DOHH2 (cell line): ENCODE data around the gene TRIM66.
"Not testable (repeated sequence)": the region's sequence is repeated elsewhere in the genome, so short reads cannot be mapped to it uniquely, and the experiment has no call there.

ENCODE experiments used
- H3F3A ChIP-seq: fragments of 200-600 bp; sonication (generic), shearing (Covaris generic); 2 replicates; pipeline ENCODE4 v1.6.0; 2016; ENCODE audit warnings: antibody characterized with exemption, mild to moderate bottlenecking; ENCODE audit not compliant: control insufficient read depth, insufficient read depth
- H3K27ac ChIP-seq: fragments of 200-600 bp; sonication (generic); 2 replicates; pipeline ENCODE4 v1.5.1; 2014; ENCODE audit warnings: low read depth, mild to moderate bottlenecking, low read length, moderate library complexity
- H3K27me3 ChIP-seq: fragments of 200-600 bp; sonication (generic); 2 replicates; pipeline ENCODE4 v1.6.1; 2014; ENCODE audit warnings: mild to moderate bottlenecking, low read length, mixed read lengths; ENCODE audit not compliant: control insufficient read depth
- H3K36me3 ChIP-seq: fragments of 200-600 bp; sonication (generic); 2 replicates; pipeline ENCODE4 v1.6.1; 2014; ENCODE audit warnings: mild to moderate bottlenecking, low read length, moderate library complexity, mixed read lengths; ENCODE audit not compliant: control insufficient read depth
- H3K4me1 ChIP-seq: fragments of 200-600 bp; sonication (generic); 2 replicates; pipeline ENCODE4 v1.6.1; 2014; ENCODE audit warnings: mild to moderate bottlenecking, low read length, mixed read lengths; ENCODE audit not compliant: control insufficient read depth
- H3K4me2 ChIP-seq: fragments of 200-600 bp; sonication (generic); 2 replicates; pipeline ENCODE4 v1.6.0; 2014; ENCODE audit warnings: mild to moderate bottlenecking, low read length, moderate library complexity
- H3K4me3 ChIP-seq: fragments of 200-600 bp; sonication (generic); 2 replicates; pipeline ENCODE4 v1.5.1; 2014; ENCODE audit warnings: mild to moderate bottlenecking, low read length, mixed read lengths
- H3K79me2 ChIP-seq: fragments of 200-600 bp; sonication (generic); 2 replicates; pipeline ENCODE4 v1.6.1; 2014; ENCODE audit warnings: mild to moderate bottlenecking, low read length, mixed read lengths; ENCODE audit not compliant: control insufficient read depth
- H3K9me2 ChIP-seq: fragments of 200-600 bp; sonication (generic); replicated peaks from 2 replicates; pipeline ENCODE4 v1.6.1; 2014; ENCODE audit warnings: mild to moderate bottlenecking, low read length, mixed read lengths; ENCODE audit not compliant: control insufficient read depth
- H3K9me3 ChIP-seq: fragments of 200-600 bp; sonication (generic); 2 replicates; pipeline ENCODE4 v1.6.1; 2014; ENCODE audit warnings: antibody characterized with exemption, low read length, mixed read lengths; ENCODE audit not compliant: control insufficient read depth, insufficient read depth
- H4K20me1 ChIP-seq: fragments of 200-600 bp; sonication (generic); 2 replicates; pipeline ENCODE4 v1.6.0; 2014; ENCODE audit warnings: low read depth, mild to moderate bottlenecking, antibody characterized with exemption, low read length, moderate library complexity; ENCODE audit not compliant: control insufficient read depth, insufficient read depth
- CTCF ChIP-seq: fragments of 200-600 bp; sonication (generic); IDR thresholded peaks from one replicate; pipeline ENCODE4 v1.5.1; 2014; ENCODE audit warnings: antibody characterized with exemption, mild to moderate bottlenecking, low read depth, low read length; ENCODE audit not compliant: poor library complexity, severe bottlenecking
- EZH2phosphoT487 ChIP-seq: fragments of 200-600 bp; sonication (generic); IDR thresholded peaks from 2 replicates; pipeline ENCODE4 v1.6.1; 2017; ENCODE audit warnings: borderline replicate concordance, mild to moderate bottlenecking, antibody characterized with exemption, low read length, moderate library complexity, mixed read lengths

TRIM66 gene

GRCh38 chr11:8671651-8672062, 10.8 kb downstream of the TRIM66 start:
- H3K4me1 ChIP-seq = no peaks in the 10 kb centered on the region
- no peaks in the 10 kb centered on the region for H3F3A ChIP-seq
- no peak for TF ChIP-seq EZH2phosphoT487
- no peak for TF ChIP-seq CTCF
- H3K4me3 ChIP-seq = no peak overlapping the region
- no peaks in the 10 kb centered on the region for H3K9me3 ChIP-seq
- H4K20me1 ChIP-seq = no peaks in the 10 kb centered on the region
- H3K36me3 ChIP-seq = peaks cover 32% of the 10 kb centered on the region
- no peaks in the 10 kb centered on the region for H3K9me2 ChIP-seq
- H3K79me2 ChIP-seq = no peaks in the 10 kb centered on the region
- H3K27ac ChIP-seq = no peak overlapping the region
- H3K4me2 ChIP-seq = no peak overlapping the region
- H3K27me3 ChIP-seq = no peaks in the 10 kb centered on the region

GRCh38 chr11:8671193-8671612, 11.3 kb downstream of the TRIM66 start:
- Histone ChIP-seq H3F3A (no peaks in the 10 kb centered on the region), H3K36me3 (peaks cover 28% of the 10 kb centered on the region), H3K27me3 (no peaks in the 10 kb centered on the region), H3K4me1 (no peaks in the 10 kb centered on the region), H3K9me2 (no peaks in the 10 kb centered on the region), H3K4me2 (no peak overlapping the region), H3K4me3 (no peak overlapping the region), H3K79me2 (no peaks in the 10 kb centered on the region), H4K20me1 (no peaks in the 10 kb centered on the region), H3K9me3 (no peaks in the 10 kb centered on the region), H3K27ac (no peak overlapping the region)
- TF ChIP-seq CTCF (no peak), EZH2phosphoT487 (no peak)

GRCh38 chr11:8670081-8670480, 12.4 kb downstream of the TRIM66 start:
- peaks cover 30% of the 10 kb centered on the region for H3K36me3 ChIP-seq
- H3K4me2 ChIP-seq, H3K9me3 ChIP-seq, H3K9me2 ChIP-seq, H4K20me1 ChIP-seq, H3F3A ChIP-seq, H3K4me1 ChIP-seq, H3K27me3 ChIP-seq, H3K4me3 ChIP-seq, H3K79me2 ChIP-seq, H3K27ac ChIP-seq: not testable (repeated sequence)

GRCh38 chr11:8665222-8665621, 17.2 kb downstream of the TRIM66 start:
- no peak overlapping the region for H3K4me2 ChIP-seq
- H4K20me1 ChIP-seq = no peaks in the 10 kb centered on the region
- no peaks in the 10 kb centered on the region for H3K27me3 ChIP-seq
- no peaks in the 10 kb centered on the region for H3K9me3 ChIP-seq
- no peak overlapping the region for H3K27ac ChIP-seq
- no peak overlapping the region for H3K4me3 ChIP-seq
- H3K9me2 ChIP-seq = no peaks in the 10 kb centered on the region
- no peak for TF ChIP-seq CTCF
- no peak for TF ChIP-seq EZH2phosphoT487
- H3K79me2 ChIP-seq = no peaks in the 10 kb centered on the region
- H3K4me1 ChIP-seq = no peaks in the 10 kb centered on the region
- peaks cover 11% of the 10 kb centered on the region for H3K36me3 ChIP-seq
- no peaks in the 10 kb centered on the region for H3F3A ChIP-seq
